CMK (cell line): ENCODE data around the gene GPC4.

Source experiments
- DNase-seq: peaks from one replicate; pipeline ENCODE4 v3.0.0-alpha.2; 2010; ENCODE audit warnings: low read depth

Gene GPC4

GRCh38 chrX:133415276-133416105, at the start of gene GPC4:
Gene GPC4 (minus strand): TSS chrX:133415489. CDS start chrX:133414965, 524 bp downstream.
- DNase-seq: peak; percentile 34

- no peak for DNase-seq
Measured at GRCh38 chrX:133461231-133461630, 45.9 kb upstream of the GPC4 start.

- DNase-seq: no peak
Measured at GRCh38 chrX:133454924-133455323, 39.6 kb upstream of the GPC4 start.

- no peak for DNase-seq
Measured at GRCh38 chrX:133454491-133454914, 39.2 kb upstream of the GPC4 start.

- DNase-seq: no peak
Measured at GRCh38 chrX:133448512-133449076, 33.3 kb upstream of the GPC4 start.

GRCh38 chrX:133444952-133445831, 29.9 kb upstream of the GPC4 start:
- no peak for DNase-seq

- DNase-seq: no peak
Measured at GRCh38 chrX:133444196-133444595, 28.9 kb upstream of the GPC4 start.

GRCh38 chrX:133440797-133441163, 25.5 kb upstream of the GPC4 start:
- DNase-seq: no peak

- no peak for DNase-seq
Measured at GRCh38 chrX:133440081-133440796, 24.9 kb upstream of the GPC4 start.

GRCh38 chrX:133437766-133438165, 22.5 kb upstream of the GPC4 start:
- no peak for DNase-seq

- no peak for DNase-seq
Measured at GRCh38 chrX:133437356-133437755, 22.1 kb upstream of the GPC4 start.

GRCh38 chrX:133435544-133436124, 20.3 kb upstream of the GPC4 start:
- DNase-seq: no peak

- DNase-seq: peak; percentile 41
Measured at GRCh38 chrX:133434197-133434820, 19.0 kb upstream of the GPC4 start.

- no peak for DNase-seq
Measured at GRCh38 chrX:133419911-133420310, 4.6 kb upstream of the GPC4 start.

- no peak for DNase-seq
Measured at GRCh38 chrX:133418588-133418987, 3.3 kb upstream of the GPC4 start.

GRCh38 chrX:133417364-133417763, 2.1 kb upstream of the GPC4 start:
- DNase-seq: no peak

- DNase-seq: no peak
Measured at GRCh38 chrX:133414406-133415275, 648 bp downstream of the GPC4 start.

- no peak for DNase-seq
Measured at GRCh38 chrX:133413218-133413925, 1.9 kb downstream of the GPC4 start.

- DNase-seq: no peak
Measured at GRCh38 chrX:133412665-133413064, 2.6 kb downstream of the GPC4 start.

- DNase-seq: no peak
Measured at GRCh38 chrX:133412246-133412645, 3.0 kb downstream of the GPC4 start.
